ENCODE results near the gene CDKN2AIP.
"Not testable (repeated sequence)": the region's sequence is repeated elsewhere in the genome, so short reads cannot be mapped to it uniquely, and the experiment has no call there.

The CDKN2AIP gene

GRCh38 chr4:183450108-183450507, 5.7 kb downstream of the CDKN2AIP start:
- DNase-seq (ENCODE audit: low read depth in 1 of 2, low spot score in 1 of 2), result no peak
- Histone ChIP-seq H3K27me3 (ENCODE audit: insufficient read depth, poor library complexity, severe bottlenecking) (no peaks in the 10 kb centered on the region), H3K4me3 (replicated peaks; ENCODE audit: insufficient read depth, low read length) (no peak overlapping the region)

GRCh38 chr4:183455431-183456195, 11.2 kb downstream of the CDKN2AIP start:
- TF ChIP-seq POLR2AphosphoS5 (IDR thresholded peaks at IDR 0.05; ENCODE audit: low read depth), result no peak
- no peak for TF ChIP-seq SPI1 (IDR thresholded peaks at IDR 0.05; ENCODE audit: borderline replicate concordance, low read depth)
- no peak for TF ChIP-seq REST (IDR thresholded peaks at IDR 0.05; ENCODE audit: insufficient replicate concordance, low read depth)
- no peak for TF ChIP-seq CTCF (IDR thresholded peaks at IDR 0.05; ENCODE audit: insufficient read depth, low read length)
- no peak for TF ChIP-seq GABPA (IDR thresholded peaks at IDR 0.05; ENCODE audit: low read depth)
- Histone ChIP-seq H3K27me3 (ENCODE audit: insufficient read depth, poor library complexity, severe bottlenecking) (no peaks in the 10 kb centered on the region), H3K4me3 (replicated peaks; ENCODE audit: insufficient read depth, low read length) (no peak overlapping the region), H3K27ac (replicated peaks) (no peak overlapping the region)
- DNase-seq (ENCODE audit: low read depth in 1 of 2, low spot score in 1 of 2), result peak in 1 of 2 experiments; percentile 22

More at GRCh38 chr4:183450108-183450507, 5.7 kb downstream of the CDKN2AIP start:
- TF ChIP-seq CTCF (IDR thresholded peaks at IDR 0.05; ENCODE audit: insufficient read depth, low read length) (no peak), SPI1 (IDR thresholded peaks at IDR 0.05; ENCODE audit: borderline replicate concordance, low read depth) (no peak)
- no peak overlapping the region for H3K27ac ChIP-seq (replicated peaks)

GRCh38 chr4:183458005-183458404, 13.6 kb downstream of the CDKN2AIP start:
- no peak for DNase-seq (ENCODE audit: low read depth in 1 of 2, low spot score in 1 of 2)
- no peak overlapping the region for H3K4me3 ChIP-seq (replicated peaks; ENCODE audit: insufficient read depth, low read length)
- no peaks in the 10 kb centered on the region for H3K27me3 ChIP-seq (ENCODE audit: insufficient read depth, poor library complexity, severe bottlenecking)
- no peak for TF ChIP-seq REST (IDR thresholded peaks at IDR 0.05; ENCODE audit: insufficient replicate concordance, low read depth)
- no peak for TF ChIP-seq POLR2AphosphoS5 (IDR thresholded peaks at IDR 0.05; ENCODE audit: low read depth)
- TF ChIP-seq SPI1 (IDR thresholded peaks at IDR 0.05; ENCODE audit: borderline replicate concordance, low read depth), result no peak
- no peak for TF ChIP-seq GABPA (IDR thresholded peaks at IDR 0.05; ENCODE audit: low read depth)
- TF ChIP-seq CTCF (IDR thresholded peaks at IDR 0.05; ENCODE audit: insufficient read depth, low read length), result no peak
- no peak overlapping the region for H3K27ac ChIP-seq (replicated peaks)

GRCh38 chr4:183463903-183464619, 19.6 kb downstream of the CDKN2AIP start:
- not testable (repeated sequence) for H3K4me3 ChIP-seq (replicated peaks; ENCODE audit: insufficient read depth, low read length); DNase-seq (ENCODE audit: low read depth in 1 of 2, low spot score in 1 of 2); H3K27me3 ChIP-seq (ENCODE audit: insufficient read depth, poor library complexity, severe bottlenecking); H3K27ac ChIP-seq (replicated peaks)

GRCh38 chr4:183465879-183466278, 21.4 kb downstream of the CDKN2AIP start:
- H3K27me3 ChIP-seq (ENCODE audit: insufficient read depth, poor library complexity, severe bottlenecking); H3K4me3 ChIP-seq (replicated peaks; ENCODE audit: insufficient read depth, low read length); H3K27ac ChIP-seq (replicated peaks); DNase-seq (ENCODE audit: low read depth in 1 of 2, low spot score in 1 of 2): not testable (repeated sequence)

Measured in HL-60 (cell line).